ENCODE measurements around the gene RNF224.
"Not testable (repeated sequence)": the region's sequence is repeated elsewhere in the genome, so short reads cannot be mapped to it uniquely, and the experiment has no call there.

RNF224 gene

DNA sequence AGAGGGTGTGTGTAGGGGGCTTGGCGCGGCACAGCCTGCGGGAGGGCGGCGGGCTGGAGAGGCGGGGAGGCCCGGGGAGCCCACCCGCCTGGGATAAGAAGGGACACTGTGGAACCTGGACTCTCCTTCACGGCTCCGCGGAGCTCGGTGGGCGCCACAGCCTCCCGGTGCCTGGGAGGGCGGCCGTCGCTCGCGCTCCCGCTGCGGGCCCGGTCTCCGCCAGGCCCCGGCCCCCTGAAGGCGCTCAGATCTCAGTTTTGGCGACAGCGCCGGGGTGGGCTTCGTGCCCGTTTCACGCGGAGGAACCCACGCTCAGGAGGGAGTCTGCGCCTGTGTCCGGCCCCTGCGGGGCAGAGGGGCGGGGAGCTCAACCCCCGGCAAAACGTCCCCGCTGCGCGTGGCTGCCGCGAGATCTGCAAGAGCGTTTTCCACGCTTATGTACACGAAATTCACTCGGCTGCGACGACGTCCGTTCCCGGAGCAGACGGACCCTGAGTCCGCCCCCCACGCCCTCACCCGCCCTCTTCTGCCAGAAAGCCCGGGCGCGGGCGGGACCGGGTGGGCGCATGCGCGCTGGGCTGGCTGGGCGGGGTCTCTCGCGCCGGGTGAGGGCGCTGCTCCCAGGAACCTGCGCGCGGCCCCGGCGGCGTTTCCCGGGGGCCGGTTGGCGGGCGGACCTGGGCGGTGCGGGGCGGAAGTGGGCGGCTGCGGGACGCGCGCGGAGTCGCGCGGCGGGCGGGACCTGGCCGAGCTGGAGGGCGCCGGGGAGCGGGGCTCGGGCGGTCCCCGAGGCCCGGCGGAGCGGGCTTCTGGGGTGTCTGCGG, 27.5 kb downstream of the RNF224 start, which contains the start of gene NELFB:
TSS of gene NELFB (plus strand) at position 704 of the 824 bp plus-strand sequence.
- peak; percentile 95 for DNase-seq (ENCODE audit: low read depth)

DNA sequence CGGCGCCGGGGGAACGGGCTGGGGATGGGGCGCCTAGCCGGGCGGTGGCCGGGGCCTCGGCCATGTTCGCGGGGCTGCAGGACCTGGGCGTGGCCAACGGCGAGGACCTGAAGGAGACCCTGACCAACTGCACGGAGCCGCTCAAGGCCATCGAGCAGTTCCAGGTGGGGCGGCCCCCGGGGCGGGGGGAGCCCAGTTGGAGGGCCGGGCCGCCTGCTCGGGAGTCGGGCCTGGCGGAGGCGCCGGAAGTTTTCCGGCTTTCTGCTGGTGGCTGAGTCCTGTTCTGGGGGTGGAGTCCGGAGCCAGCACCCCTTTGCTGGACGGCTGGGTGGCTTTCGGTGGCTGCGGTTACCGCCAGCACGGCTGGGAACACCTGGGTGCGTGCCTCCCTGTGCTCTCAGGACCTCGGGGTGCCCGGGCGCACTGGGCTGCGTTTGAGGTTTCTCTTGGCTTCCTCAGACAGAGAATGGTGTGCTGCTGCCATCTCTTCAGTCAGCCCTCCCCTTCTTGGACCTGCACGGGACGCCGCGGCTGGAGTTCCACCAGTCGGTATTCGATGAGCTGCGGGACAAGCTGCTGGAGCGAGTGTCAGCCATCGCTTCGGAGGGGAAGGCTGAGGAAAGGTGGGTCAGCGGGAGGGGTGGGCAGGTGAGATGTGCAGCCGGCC, 28.3 kb downstream of the RNF224 start:
- no peak for DNase-seq (ENCODE audit: low read depth)

DNA sequence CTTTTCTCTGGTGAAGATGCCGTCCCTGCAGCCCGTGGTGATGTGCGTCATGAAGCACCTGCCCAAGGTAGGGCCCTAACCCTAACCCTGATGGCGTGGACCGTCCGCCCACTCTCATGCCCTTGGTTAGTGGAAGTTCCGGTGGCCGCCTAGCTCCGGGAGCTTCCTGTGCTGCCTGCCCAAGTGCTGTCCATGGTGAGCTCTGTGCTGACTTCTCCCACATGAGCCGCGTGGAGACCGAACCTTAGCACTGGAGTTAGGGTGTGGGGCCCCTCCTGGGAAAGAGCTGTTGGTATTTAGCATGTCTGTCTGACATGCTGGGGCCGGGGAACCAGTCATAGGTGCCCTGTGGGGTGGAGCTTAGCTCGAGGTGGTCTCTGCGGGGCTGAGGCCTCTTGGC, 29.1 kb downstream of the RNF224 start:
- DNase-seq (ENCODE audit: low read depth), result no peak

DNA sequence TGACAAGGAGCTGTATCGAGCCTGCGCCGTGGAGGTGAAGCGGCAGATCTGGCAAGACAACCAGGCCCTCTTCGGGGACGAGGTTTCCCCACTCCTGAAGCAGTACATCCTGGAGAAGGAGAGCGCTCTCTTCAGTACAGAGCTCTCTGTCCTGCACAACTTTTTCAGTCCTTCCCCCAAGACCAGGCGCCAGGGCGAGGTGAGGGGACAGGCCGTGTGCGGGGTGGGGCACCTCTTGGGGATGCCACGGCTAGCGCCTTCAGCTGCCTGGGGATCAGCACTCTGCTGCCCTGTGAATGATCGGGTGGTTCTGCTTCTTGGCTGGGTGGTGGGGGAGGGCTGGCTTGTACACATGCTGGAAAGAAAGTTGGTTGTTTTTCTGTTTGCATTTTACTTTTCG, 29.6 kb downstream of the RNF224 start:
- no peak for DNase-seq (ENCODE audit: low read depth)

DNA sequence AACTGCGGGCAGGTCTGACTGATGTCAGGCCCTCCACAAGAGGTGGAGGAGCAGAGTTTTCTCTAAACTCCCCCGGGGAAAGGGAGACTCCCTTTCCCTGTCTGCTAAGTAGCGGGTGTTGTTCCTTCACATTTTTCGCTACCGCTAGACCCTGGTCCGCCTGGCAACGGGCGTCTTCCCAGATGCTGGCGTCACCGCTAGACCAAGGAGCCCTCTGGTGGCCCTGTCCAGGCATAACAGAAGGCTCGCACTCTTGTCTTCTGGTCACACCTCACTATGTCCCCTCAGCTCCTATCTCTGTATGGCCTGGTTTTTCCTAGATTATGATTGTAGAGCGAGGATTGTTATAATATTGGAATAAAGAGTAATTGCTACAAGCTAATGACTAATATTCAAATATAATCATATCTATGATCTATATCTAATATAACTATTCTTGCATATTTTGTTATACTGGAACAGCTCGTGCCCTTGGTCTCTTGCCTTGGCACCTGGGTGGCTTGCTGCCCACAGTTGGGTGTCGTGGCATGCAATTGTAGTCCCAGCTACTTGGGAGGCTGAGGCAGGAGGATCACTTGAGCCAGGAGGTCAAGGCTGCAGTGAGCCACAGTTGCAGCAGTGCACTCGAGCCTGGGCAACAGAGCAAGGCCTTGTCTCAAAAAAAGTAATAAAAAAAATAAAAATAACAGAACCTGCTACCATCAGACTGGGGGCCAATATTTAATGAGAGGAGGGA, 35.0 kb downstream of the RNF224 start:
- DNase-seq (ENCODE audit: low read depth), result not testable (repeated sequence)

DNA sequence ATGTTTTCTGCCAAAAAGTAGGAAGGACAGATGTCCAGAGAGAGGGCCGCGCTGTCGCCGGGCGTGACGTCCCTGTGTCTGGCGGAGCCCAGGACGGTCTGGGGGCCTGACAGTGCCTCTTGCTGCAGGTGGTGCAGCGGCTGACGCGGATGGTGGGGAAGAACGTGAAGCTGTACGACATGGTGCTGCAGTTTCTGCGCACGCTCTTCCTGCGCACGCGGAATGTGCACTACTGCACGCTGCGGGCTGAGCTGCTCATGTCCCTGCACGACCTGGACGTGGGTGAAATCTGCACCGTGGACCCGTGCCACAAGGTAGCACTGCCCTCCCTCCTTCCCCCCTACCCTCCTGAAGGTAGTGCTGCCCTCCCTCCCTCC, 35.6 kb downstream of the RNF224 start:
- DNase-seq (ENCODE audit: low read depth), result no peak

DNA sequence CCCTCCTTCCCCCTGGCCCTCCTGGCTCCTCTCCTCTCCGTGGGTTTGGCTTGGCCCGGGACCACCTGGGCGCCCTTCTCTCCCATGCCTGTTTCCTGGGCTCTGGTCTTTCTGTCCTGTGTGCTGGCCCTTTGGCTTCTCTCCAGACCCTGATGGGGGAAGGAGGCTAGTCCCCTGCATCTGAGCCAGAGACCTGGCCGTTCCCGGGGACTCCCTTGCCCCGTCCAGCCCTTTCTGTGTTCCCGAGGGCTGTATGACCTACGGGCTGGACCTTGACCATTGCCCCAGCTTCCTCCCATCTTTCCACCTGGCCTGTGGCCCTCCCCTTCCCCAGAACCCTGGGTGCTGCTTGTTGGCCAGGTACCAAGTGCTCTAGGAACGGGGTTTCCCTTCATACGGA, 36.2 kb downstream of the RNF224 start:
- DNase-seq (ENCODE audit: low read depth), result no peak

DNA sequence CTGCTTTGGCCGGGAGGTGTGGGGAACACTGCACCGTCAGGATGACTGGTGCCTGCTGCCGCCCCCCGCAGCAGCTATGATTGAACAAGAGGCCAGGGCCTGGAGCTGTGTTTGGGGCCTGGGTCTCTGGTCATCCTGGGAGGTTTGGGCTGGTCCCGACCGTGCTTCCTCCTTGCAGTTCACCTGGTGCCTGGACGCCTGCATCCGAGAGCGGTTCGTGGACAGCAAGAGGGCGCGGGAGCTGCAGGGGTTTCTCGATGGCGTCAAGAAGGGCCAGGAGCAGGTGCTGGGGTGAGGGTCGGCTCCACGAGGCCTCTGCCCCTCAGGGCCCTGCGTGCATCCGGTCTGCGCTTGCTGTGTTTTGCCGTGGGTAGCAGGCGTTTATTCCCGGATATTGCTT, 36.8 kb downstream of the RNF224 start:
- DNase-seq (ENCODE audit: low read depth), result no peak

DNA sequence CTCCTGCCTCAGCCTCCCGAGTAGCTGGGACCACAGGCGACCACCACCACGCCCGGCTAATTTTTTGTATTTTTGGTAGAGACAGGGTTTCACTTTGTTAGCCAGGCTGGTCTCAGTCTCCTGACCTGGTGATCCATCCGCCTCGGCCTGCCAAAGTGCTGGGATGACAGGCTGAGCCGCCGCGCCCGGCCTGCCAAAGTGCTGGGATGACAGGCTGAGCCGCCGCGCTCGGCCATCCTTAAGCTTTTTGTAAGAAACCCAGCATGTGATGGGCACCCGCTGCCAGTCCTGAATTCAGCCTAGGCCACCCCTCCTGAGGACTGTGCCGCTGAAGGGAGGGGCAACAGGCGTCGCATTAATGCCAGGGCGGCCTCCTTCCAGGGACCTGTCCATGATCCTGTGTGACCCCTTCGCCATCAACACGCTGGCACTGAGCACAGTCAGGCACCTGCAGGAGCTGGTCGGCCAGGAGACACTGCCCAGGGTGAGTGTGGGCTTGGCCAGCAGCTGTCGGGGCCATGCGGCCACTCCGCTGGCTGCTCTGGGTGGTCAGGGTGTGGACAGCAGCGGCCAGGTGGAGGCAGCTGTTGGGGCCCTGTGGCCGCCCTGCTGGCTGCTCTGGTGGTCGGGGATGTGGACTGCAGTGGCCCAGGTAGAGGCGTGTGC, 38.3 kb downstream of the RNF224 start:
- DNase-seq (ENCODE audit: low read depth), result no peak

DNA sequence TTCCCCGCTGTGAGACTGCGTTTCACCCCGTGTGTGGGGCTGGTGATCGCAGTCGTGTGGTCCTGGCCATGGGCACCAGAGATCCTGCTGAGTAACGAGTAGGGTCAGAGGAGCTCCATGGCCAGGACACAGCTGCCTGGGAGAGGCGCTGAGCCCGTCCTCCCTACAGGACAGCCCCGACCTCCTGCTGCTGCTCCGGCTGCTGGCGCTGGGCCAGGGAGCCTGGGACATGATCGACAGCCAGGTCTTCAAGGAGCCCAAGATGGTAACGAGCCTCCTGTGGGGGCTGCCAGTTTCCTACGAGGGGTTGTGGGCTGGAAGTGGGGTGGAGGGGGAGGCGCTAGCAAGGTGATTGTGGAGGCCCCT, 38.8 kb downstream of the RNF224 start:
- no peak for DNase-seq (ENCODE audit: low read depth)

DNA sequence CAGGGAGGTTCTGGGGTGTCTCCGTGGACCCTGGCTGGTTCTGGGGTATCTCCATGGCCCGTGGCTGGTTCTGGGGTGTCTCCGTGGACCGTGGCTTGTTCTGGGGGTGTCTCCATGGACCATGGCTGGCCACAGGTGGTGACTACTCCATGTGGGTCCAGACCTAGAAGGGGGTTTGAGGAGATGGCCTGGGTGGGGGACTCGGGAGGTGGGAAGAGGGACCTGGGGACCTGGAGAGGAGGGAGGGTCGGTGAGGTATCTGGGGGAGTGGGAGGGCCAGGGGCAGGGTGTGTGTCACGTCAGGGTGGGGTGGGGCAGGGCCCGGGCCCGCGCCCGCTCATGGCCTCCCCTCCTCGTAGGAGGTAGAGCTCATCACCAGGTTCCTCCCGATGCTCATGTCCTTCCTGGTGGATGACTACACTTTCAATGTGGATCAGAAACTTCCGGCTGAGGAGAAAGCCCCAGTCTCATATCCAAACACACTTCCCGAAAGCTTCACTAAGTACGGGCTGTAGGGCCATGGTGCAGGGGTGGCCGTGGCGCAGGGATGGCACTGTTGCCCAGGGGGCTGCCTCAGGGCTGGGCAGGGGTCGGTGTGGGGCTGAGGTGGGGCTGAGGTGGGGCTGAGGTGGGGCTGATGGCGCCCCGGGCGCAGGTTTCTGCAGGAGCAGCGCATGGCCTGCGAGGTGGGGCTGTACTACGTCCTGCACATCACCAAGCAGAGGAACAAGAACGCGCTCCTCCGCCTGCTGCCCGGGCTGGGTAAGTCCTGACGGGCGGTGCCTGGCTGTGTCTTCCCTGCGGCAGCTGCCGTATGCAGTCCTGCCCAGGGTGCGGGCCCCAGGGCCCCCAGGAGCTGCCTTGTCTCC, 39.5 kb downstream of the RNF224 start:
- no peak for DNase-seq (ENCODE audit: low read depth)

DNA sequence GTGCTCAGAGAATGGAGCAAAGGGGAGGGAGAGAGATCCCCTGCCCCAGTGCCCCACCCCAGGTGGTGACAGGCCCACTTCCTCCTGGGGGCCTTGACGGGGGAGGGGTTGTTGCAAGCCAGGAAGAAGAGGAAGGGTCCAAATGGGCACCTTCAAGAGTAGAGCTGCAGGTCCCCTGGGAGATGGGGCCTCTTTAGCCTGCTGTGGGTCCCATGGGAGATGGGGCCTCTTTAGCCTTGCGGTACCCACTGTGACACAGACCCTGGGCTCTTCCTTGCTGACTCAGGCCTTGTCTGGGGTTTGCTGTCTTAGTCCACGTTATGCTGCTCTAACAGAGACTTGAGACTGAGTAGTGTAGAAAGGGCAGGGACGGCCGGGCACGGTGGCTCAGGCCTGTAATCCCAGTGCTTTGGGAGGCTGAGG, 40.6 kb downstream of the RNF224 start:
- DNase-seq (ENCODE audit: low read depth), result no peak

DNA sequence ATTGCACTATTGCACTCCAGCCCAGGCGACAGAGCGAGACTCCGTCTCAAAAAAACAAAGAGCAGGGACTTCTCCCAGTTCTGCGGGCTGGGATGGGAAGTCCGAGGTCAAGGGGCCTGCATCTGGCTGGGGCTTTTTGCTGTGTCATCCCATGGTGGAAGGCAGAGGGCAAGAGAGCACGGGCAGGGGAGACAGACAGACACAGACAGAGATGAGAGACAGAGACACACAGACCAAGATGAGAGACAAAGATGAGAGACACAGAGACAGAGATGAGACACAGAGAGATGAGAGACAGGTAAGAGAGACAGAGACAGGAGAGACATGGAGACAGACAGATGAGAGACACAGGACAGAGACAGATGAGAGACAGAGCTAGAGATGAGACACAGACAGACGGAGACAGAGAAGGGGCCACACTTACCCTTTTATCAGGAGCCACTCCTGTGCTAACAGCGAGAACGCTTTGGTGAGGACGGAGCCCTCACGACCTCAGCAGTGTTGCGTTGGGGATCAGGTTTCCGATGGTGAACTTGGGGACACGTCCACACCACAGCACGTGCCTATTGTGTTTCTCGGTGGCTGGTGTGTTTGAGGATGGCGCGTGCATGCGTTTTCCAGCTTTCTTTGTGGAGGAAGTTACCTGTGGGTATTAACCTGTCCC, 41.4 kb downstream of the RNF224 start:
- no peak for DNase-seq (ENCODE audit: low read depth)

DNA sequence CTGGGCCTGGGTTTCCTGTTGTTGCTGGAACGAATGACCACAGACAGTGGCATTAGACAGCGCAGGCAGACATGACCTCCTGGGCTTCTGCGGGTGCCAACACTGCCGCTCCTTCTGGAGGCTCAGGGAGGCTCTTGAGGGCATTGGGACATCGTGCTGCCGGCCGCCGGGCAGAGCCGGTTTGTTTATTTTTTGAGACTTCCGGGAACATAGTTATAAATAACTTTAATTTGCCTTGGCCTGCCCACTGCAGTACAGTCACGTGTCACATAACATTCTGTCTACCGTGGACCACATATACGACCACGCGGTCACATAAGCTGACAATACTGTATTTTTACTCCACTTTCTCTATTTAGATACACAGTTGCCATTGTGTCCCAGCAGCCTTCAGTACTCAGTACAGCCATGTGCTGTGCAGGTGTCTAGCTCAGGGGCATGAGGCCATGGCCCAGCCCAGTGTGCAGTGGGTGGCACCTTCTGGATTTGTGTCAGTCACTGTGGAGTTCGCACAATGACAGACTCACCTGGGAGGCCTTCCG, 42.0 kb downstream of the RNF224 start:
- no peak for DNase-seq (ENCODE audit: low read depth)

DNA sequence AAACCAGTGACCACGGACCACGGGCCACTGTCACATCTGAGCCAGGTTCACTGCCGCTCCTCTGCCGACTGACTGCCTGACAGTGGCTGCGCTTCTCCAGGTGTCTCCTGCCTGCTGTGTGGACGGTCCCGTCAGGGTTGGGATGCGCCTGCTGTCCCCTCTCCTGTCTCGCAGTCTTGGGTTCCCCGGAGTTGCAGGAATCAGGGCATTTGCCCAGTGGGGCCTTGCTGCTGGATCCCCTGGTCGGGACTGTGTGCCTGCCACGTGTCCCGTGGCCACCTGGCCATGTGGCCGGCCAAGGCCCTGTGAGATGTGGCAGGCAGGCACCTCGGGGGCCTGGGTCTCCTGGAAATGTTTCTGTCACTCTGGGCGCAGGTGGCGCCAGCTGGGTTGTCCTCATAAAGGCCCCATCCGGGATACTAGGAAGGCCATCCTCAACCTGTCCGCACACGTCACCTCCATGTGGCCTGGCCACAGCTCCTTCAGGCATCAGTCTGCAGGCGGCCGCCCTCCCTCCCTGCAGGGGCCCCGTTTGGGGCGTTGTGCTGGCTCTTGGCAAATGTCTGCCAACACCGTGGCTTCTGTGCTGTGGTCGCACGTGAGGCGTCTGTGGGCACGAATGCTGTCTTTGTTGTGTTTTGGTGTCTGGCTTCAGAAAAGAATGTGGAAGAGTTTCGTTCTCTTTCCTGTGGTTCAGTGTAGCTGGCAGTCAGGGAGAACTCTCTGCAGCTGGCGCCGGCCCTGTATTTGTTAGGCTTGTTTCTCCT, 43.8 kb downstream of the RNF224 start:
- DNase-seq (ENCODE audit: low read depth), result no peak

DNA sequence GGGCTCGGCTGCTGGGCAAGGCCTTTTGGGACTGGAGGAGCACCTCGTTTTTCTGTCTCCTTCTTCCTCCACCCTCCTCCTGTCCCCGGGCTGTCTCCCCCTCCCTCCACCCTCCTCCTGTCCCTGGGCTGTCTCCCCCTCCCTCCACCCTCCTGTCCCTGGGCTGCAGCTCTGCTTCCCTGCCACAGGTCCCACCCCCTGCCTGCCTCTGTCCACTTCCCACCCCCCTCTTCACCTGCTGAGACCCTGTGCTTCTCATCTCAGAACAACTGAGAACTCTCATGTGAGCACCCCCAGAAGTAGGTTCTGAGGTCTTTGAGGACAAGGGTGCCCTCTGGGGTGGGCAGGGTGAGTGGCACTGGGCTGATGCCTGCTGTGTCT, 44.4 kb downstream of the RNF224 start:
- DNase-seq (ENCODE audit: low read depth), result no peak

DNA sequence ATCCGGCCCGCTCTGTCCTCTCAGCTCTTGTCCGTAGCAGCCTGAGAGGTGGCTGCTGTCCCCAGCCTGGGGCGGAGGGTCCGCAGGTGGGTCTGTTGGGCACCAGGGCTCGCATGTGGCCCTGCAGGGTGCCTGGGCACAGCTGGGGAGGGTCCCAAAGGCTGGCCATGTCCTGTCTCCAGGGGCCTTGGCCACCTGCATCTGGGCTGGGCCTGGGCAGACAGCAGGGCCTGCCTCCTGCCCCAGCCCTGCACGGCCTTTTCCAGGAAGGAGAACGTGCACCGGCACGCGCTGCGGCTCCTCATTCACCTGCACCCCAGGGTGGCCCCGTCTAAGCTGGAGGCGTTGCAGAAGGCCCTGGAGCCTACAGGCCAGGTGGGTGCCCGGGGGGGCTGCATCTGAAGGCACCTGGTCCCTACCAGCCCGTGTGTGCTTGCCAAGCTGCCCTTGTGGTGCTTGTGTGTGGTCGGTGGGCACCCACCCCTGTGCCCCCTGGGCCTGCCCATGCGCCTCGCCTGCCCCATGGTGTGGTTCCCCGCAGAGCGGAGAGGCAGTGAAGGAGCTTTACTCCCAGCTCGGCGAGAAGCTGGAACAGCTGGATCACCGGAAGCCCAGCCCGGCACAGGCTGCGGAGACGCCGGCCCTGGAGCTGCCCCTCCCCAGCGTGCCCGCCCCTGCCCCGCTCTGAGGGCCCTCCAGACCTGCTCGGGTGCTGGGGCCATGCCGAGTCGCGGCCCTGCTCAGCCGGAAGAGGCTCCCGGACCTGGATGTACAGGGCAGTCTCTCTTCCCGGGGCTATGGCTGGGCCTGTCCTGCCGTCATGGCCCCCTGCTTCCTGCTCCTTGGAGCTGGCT, 45.2 kb downstream of the RNF224 start:
- DNase-seq (ENCODE audit: low read depth), result no peak

DNA sequence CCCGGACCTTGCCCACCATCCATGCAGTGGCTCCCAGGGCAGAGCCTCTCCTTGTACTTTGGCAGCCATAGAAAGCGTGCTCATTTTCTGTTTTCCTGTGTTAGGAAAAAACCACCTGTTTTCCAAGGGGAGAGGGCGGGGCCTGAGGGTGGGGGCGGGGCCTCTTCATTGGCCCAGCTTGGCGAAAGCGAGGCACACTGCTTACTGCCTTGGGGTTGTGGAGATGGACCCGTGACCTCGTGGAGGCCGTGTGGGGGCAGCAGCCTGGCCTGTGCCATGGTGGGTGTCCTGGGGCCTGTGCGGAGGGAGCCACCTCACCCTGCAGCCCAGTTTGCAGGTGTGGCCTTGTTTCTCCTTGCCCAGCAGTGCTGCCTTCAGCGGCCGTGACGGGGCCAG, 45.8 kb downstream of the RNF224 start:
- DNase-seq (ENCODE audit: low read depth), result no peak
